Natural killer cell treated with Interleukin-12 subunit alpha and Interleukin-12 subunit beta and Interleukin-15 and Interleukin-18, amount 100 ng/mL, for 72 hours (primary cell): ENCODE data around the gene DDX53. TPM values are rescaled to one million over a fixed set of nuclear protein-coding genes. Genes with fewer than 3 reads are reported as not detected.

Experiments used
- ATAC-seq, 2 donors: fragments of 150-1000 bp; cut with Tn5 transposase in 1 of 2; sonication (Bioruptor Pico), chemical (Tn5 transposase) in 1 of 2; 2 replicates each; pipeline ENCODE4 v1.10.0; 2021
- DNase-seq: peaks from one replicate; pipeline ENCODE4 v3.0.0; 2022; ENCODE audit warnings: low spot score
- H3K27ac Mint-ChIP-seq, 2 donors: 1 replicate in 1 of 2; 2 replicates in 1 of 2; pipeline ENCODE4 v1.8.0; 2022; ENCODE audit warnings: mixed read lengths in 2 of 2, mild to moderate bottlenecking in 1 of 2, moderate library complexity in 1 of 2
- H3K27me3 Mint-ChIP-seq, 2 donors: 1 replicate in 1 of 2; 2 replicates in 1 of 2; pipeline ENCODE4 v1.8.0; 2022; ENCODE audit warnings: mixed read lengths in 2 of 2
- H3K36me3 Mint-ChIP-seq: one replicate; pipeline ENCODE4 v1.8.0; 2022; ENCODE audit warnings: mixed read lengths
- H3K4me1 Mint-ChIP-seq, 2 donors: 1 replicate in 1 of 2; 2 replicates in 1 of 2; pipeline ENCODE4 v1.8.0; 2022; ENCODE audit warnings: low read depth in 2 of 2, mixed read lengths in 2 of 2, mild to moderate bottlenecking in 1 of 2
- H3K4me3 Mint-ChIP-seq: one replicate; pipeline ENCODE4 v1.8.0; 2022; ENCODE audit warnings: mixed read lengths
- H3K9me3 Mint-ChIP-seq: 2 replicates; pipeline ENCODE4 v1.8.0; 2022; ENCODE audit warnings: mixed read lengths
- total RNA-seq, 2 donors: library from RNA; stranded (reverse); gene quantifications; one replicate each; pipeline ENCODE4 v1.2.3, GENCODE V29; 2022

The DDX53 gene
- total RNA-seq, 2 donors from 2014 or later = not detected

GRCh38 chrX:23008431-23009099, 8.8 kb downstream of the DDX53 start:
- Mint-ChIP-seq H3K27ac (no peak overlapping the region), H3K27me3 (no peaks in the 10 kb centered on the region), H3K4me3 (no peak overlapping the region), H3K9me3 (no peaks in the 10 kb centered on the region), H3K4me1 (peaks cover 0 to 7% of the 10 kb centered on the region in 2 donors), H3K36me3 (no peaks in the 10 kb centered on the region)
- ATAC-seq = no peak
- no peak for DNase-seq

GRCh38 chrX:23012162-23012561, 12.4 kb downstream of the DDX53 start:
- peak; percentile 36 to 81 for ATAC-seq
- Mint-ChIP-seq H3K36me3 (no peaks in the 10 kb centered on the region), H3K9me3 (peaks cover 5% of the 10 kb centered on the region), H3K27me3 (no peaks in the 10 kb centered on the region), H3K4me1 (peaks cover 4 to 11% of the 10 kb centered on the region in 2 donors), H3K4me3 (no peak overlapping the region), H3K27ac (peak overlapping the region in 1 of 2 donors; percentile 22)
- DNase-seq = no peak

GRCh38 chrX:23012636-23013035, 12.9 kb downstream of the DDX53 start:
- Mint-ChIP-seq H3K9me3 (peaks cover 5% of the 10 kb centered on the region), H3K4me3 (no peak overlapping the region), H3K36me3 (no peaks in the 10 kb centered on the region), H3K27me3 (no peaks in the 10 kb centered on the region), H3K27ac (peak overlapping the region in 1 of 2 donors; percentile 22), H3K4me1 (peaks cover 4 to 11% of the 10 kb centered on the region in 2 donors)
- no peak for DNase-seq
- ATAC-seq = peak in 1 of 2 donors; percentile 62

GRCh38 chrX:23013366-23013765, 13.6 kb downstream of the DDX53 start:
- Mint-ChIP-seq H3K9me3 (peaks cover 5% of the 10 kb centered on the region), H3K27me3 (no peaks in the 10 kb centered on the region), H3K4me3 (no peak overlapping the region), H3K36me3 (no peaks in the 10 kb centered on the region), H3K27ac (no peak overlapping the region), H3K4me1 (peaks cover 4 to 11% of the 10 kb centered on the region in 2 donors)
- no peak for ATAC-seq
- DNase-seq = no peak

- no peaks in the 10 kb centered on the region for H3K36me3 Mint-ChIP-seq
- no peaks in the 10 kb centered on the region for H3K27me3 Mint-ChIP-seq
- H3K4me1 Mint-ChIP-seq = no peaks in the 10 kb centered on the region
- H3K4me3 Mint-ChIP-seq = no peak overlapping the region
- H3K27ac Mint-ChIP-seq = no peak overlapping the region
- H3K9me3 Mint-ChIP-seq = no peaks in the 10 kb centered on the region
- ATAC-seq (no peak), DNase-seq (no peak)
These were observed 31.8 kb downstream of the DDX53 start for GRCh38 chrX:23031600-23031999.

GRCh38 chrX:23035493-23035892, 35.7 kb downstream of the DDX53 start:
- Mint-ChIP-seq H3K27me3 (no peaks in the 10 kb centered on the region), H3K4me1 (no peaks in the 10 kb centered on the region), H3K4me3 (no peak overlapping the region), H3K36me3 (no peaks in the 10 kb centered on the region), H3K9me3 (no peaks in the 10 kb centered on the region), H3K27ac (no peak overlapping the region)
- ATAC-seq (no peak), DNase-seq (no peak)

- Mint-ChIP-seq H3K27ac (no peak overlapping the region), H3K4me1 (no peaks in the 10 kb centered on the region), H3K27me3 (peaks cover 0 to 3% of the 10 kb centered on the region in 2 donors), H3K4me3 (no peak overlapping the region), H3K9me3 (no peaks in the 10 kb centered on the region), H3K36me3 (no peaks in the 10 kb centered on the region)
- ATAC-seq = no peak
- DNase-seq = no peak
These were observed 46.7 kb downstream of the DDX53 start for GRCh38 chrX:23046443-23046842.

GRCh38 chrX:23048806-23049573, 49.2 kb downstream of the DDX53 start:
- no peak overlapping the region for H3K27ac Mint-ChIP-seq
- ATAC-seq = no peak
- H3K27me3 Mint-ChIP-seq = peaks cover 0 to 3% of the 10 kb centered on the region in 2 donors
- H3K9me3 Mint-ChIP-seq = peaks cover 3% of the 10 kb centered on the region
- DNase-seq = no peak
- H3K4me3 Mint-ChIP-seq = no peak overlapping the region
- H3K4me1 Mint-ChIP-seq = no peaks in the 10 kb centered on the region
- no peaks in the 10 kb centered on the region for H3K36me3 Mint-ChIP-seq

GRCh38 chrX:23052324-23052723, 52.6 kb downstream of the DDX53 start:
- ATAC-seq (no peak), DNase-seq (no peak)
- Mint-ChIP-seq H3K4me1 (no peaks in the 10 kb centered on the region), H3K4me3 (no peak overlapping the region), H3K36me3 (no peaks in the 10 kb centered on the region), H3K9me3 (peaks cover 6% of the 10 kb centered on the region), H3K27ac (no peak overlapping the region), H3K27me3 (peaks cover 0 to 3% of the 10 kb centered on the region in 2 donors)
